WTC11 (cell line): ENCODE data around the gene MYO1H.

ENCODE experiments used
- ATF2 ChIP-seq: sonication (generic); formaldehyde crosslinking; IDR thresholded peaks from 2 replicates; pipeline ENCODE4 v1.8.1; 2022; ENCODE audit warnings: low read depth, missing genetic modification reagents, borderline replicate concordance
- ATF3 ChIP-seq: sonication (generic); formaldehyde crosslinking; conservative IDR thresholded peaks from 2 replicates; pipeline ENCODE4 v1.8.1; 2022; ENCODE audit warnings: mild to moderate bottlenecking, missing genetic modification reagents
- CTCF ChIP-seq: fragments of 200-600 bp; IDR thresholded peaks from 2 replicates; pipeline ENCODE4 v1.8.0; 2022; ENCODE audit warnings: antibody characterized with exemption
- FOXJ3 ChIP-seq: sonication (generic); formaldehyde crosslinking; IDR thresholded peaks from 2 replicates; pipeline ENCODE4 v1.9.0; 2021; ENCODE audit warnings: missing genetic modification reagents, mild to moderate bottlenecking, borderline replicate concordance
- JUN ChIP-seq: sonication (generic); formaldehyde crosslinking; IDR thresholded peaks from 2 replicates; pipeline ENCODE4 v1.8.0; 2023; ENCODE audit warnings: mild to moderate bottlenecking, missing genetic modification reagents
- MAX ChIP-seq: sonication (generic); formaldehyde crosslinking; IDR thresholded peaks from 2 replicates; pipeline ENCODE4 v1.8.0; 2022; ENCODE audit warnings: mild to moderate bottlenecking, missing genetic modification reagents
- NR2C2 ChIP-seq: sonication (generic); formaldehyde crosslinking; IDR thresholded peaks from 2 replicates; pipeline ENCODE4 v1.8.0; 2022; ENCODE audit warnings: mild to moderate bottlenecking, missing genetic modification reagents
- TP53 ChIP-seq: sonication (generic); formaldehyde crosslinking; IDR thresholded peaks from 2 replicates; pipeline ENCODE4 v1.8.1; 2023; ENCODE audit warnings: mild to moderate bottlenecking, missing genetic modification reagents
- USF1 ChIP-seq: sonication (generic); formaldehyde crosslinking; IDR thresholded peaks from 2 replicates; pipeline ENCODE4 v1.8.0; 2022; ENCODE audit warnings: mild to moderate bottlenecking, missing genetic modification reagents
- USF2 ChIP-seq: sonication (generic); formaldehyde crosslinking; IDR thresholded peaks from 2 replicates; pipeline ENCODE4 v1.8.1; 2023; ENCODE audit warnings: mild to moderate bottlenecking, missing genetic modification reagents, moderate library complexity
- ZNF232 ChIP-seq: sonication (generic); formaldehyde crosslinking; IDR thresholded peaks from 2 replicates; pipeline ENCODE4 v1.8.0; 2022; ENCODE audit warnings: mild to moderate bottlenecking, missing genetic modification reagents
- ZNF532 ChIP-seq: fragments of 250-450 bp; sonication (Bioruptor Pico); IDR thresholded peaks from 2 replicates; pipeline ENCODE4 v1.9.0; 2021; ENCODE audit warnings: mild to moderate bottlenecking, borderline replicate concordance

- TF ChIP-seq USF1 (CRISPR knock-in tag) = no peak
- no peak for TF ChIP-seq CTCF
- TF ChIP-seq USF2 = no peak
- TF ChIP-seq ATF3 = no peak
- no peak for TF ChIP-seq NR2C2 (CRISPR knock-in tag)
- TF ChIP-seq MAX (CRISPR knock-in tag) = no peak
- TF ChIP-seq FOXJ3 = no peak
- TF ChIP-seq ZNF232 (CRISPR knock-in tag) = no peak
- no peak for TF ChIP-seq JUN (CRISPR knock-in tag)
- no peak for TF ChIP-seq ZNF532
- TF ChIP-seq TP53 (CRISPR knock-in tag) = no peak
- no peak for TF ChIP-seq ATF2 (CRISPR knock-in tag)
These were observed 45.3 kb upstream of the MYO1H start for GRCh38 chr12:109302358-109302757.
